PC-9 (cell line): ENCODE measurements around the gene NSG2.

Source experiments
- CTCF ChIP-seq: fragments of 200-600 bp; sonication (generic); conservative IDR thresholded peaks from 2 replicates; pipeline ENCODE4 v1.6.1; 2017; ENCODE audit warnings: mixed run types, antibody characterized with exemption, mild to moderate bottlenecking, moderate library complexity
- EZH2 ChIP-seq: fragments of 200-600 bp; sonication (generic); IDR thresholded peaks from 2 replicates; pipeline ENCODE4 v1.8.0; 2017; ENCODE audit warnings: antibody characterized with exemption, low read depth

- TF ChIP-seq CTCF (no peak), EZH2 (no peak)
Measured at GRCh38 chr5:174000076-174000475, 45.4 kb upstream of the NSG2 start.
